ENCODE data around the gene EMC9.

- no peak for TF ChIP-seq POLR2A (IDR thresholded peaks at IDR 0.05)
- no peak for TF ChIP-seq CTCF (IDR thresholded peaks at IDR 0.05)
Observed at GRCh38 chr14:24185741-24186140, 44.4 kb upstream of the EMC9 start.

Data from vagina (tissue), 2 donors.